ENCODE measurements around the gene KRTAP12-1.

DNA sequence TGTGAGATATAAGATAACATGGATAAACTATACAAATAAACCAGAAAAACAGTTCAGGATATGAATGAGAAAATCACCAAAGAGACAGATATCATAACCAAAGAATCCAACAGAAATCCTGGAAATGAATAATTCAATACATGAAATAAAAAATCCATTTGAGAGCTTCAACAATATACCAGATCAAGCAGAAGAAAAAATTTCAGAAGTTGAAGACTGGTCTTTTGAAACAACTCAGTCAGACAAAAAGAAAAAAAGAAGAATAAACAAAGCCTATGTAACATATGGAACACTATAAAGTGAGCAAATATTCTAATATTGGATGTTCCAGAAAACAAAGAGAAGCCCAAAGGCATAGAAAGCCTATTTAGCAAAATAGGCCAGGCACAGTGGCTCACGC lies 10.1 kb downstream of the KRTAP12-1 start:
- TF ChIP-seq, protein P1, sequence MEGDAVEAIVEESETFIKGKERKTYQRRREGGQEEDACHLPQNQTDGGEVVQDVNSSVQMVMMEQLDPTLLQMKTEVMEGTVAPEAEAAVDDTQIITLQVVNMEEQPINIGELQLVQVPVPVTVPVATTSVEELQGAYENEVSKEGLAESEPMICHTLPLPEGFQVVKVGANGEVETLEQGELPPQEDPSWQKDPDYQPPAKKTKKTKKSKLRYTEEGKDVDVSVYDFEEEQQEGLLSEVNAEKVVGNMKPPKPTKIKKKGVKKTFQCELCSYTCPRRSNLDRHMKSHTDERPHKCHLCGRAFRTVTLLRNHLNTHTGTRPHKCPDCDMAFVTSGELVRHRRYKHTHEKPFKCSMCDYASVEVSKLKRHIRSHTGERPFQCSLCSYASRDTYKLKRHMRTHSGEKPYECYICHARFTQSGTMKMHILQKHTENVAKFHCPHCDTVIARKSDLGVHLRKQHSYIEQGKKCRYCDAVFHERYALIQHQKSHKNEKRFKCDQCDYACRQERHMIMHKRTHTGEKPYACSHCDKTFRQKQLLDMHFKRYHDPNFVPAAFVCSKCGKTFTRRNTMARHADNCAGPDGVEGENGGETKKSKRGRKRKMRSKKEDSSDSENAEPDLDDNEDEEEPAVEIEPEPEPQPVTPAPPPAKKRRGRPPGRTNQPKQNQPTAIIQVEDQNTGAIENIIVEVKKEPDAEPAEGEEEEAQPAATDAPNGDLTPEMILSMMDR (IDR thresholded peaks at IDR 0.05), result no peak
- no peak for TF ChIP-seq POLR2A (IDR thresholded peaks at IDR 0.05)

All from tibial nerve (tissue), 3 donors.